H9 (cell line): ENCODE results near the gene COQ4. TPM values are rescaled to one million over a fixed set of nuclear protein-coding genes. Genes with fewer than 3 reads are reported as not detected.

ENCODE experiments used
- DNase-seq: peaks from one replicate; pipeline ENCODE4 v3.0.0-alpha.2; 2017
- H2AFZ ChIP-seq: one replicate; pipeline ENCODE4 v1.6.1; 2013; ENCODE audit warnings: mild to moderate bottlenecking, low read length, control low read depth, moderate library complexity
- H2AK5ac ChIP-seq: 2 replicates; pipeline ENCODE4 v1.6.1; 2013; ENCODE audit warnings: low read length, control low read depth, mixed read lengths; ENCODE audit not compliant: insufficient read length
- H2BK120ac ChIP-seq: one replicate; pipeline ENCODE4 v1.6.1; 2013; ENCODE audit warnings: low read depth, mild to moderate bottlenecking, low read length, control low read depth, inconsistent platforms; ENCODE audit not compliant: poor library complexity, severe bottlenecking
- H2BK12ac ChIP-seq: 2 replicates; pipeline ENCODE4 v1.6.1; 2013; ENCODE audit warnings: low read length, control low read depth, mixed read lengths, low read depth; ENCODE audit not compliant: insufficient read length
- H2BK15ac ChIP-seq: 2 replicates; pipeline ENCODE4 v1.6.1; 2013; ENCODE audit warnings: low read depth, low read length, control low read depth
- H2BK20ac ChIP-seq: one replicate; pipeline ENCODE4 v1.6.1; 2013; ENCODE audit warnings: low read depth, mild to moderate bottlenecking, low read length, control low read depth, inconsistent platforms; ENCODE audit not compliant: poor library complexity, severe bottlenecking
- H2BK5ac ChIP-seq: 2 replicates; pipeline ENCODE4 v1.6.1; 2013; ENCODE audit warnings: low read length, control low read depth, mixed read lengths; ENCODE audit not compliant: insufficient read length
- H3K14ac ChIP-seq: 2 replicates; pipeline ENCODE4 v1.6.1; 2013; ENCODE audit warnings: low read length, control low read depth; ENCODE audit not compliant: insufficient read depth
- H3K18ac ChIP-seq: 2 replicates; pipeline ENCODE4 v1.6.1; 2013; ENCODE audit warnings: low read depth, mild to moderate bottlenecking, mixed read lengths, low read length, control low read depth; ENCODE audit not compliant: insufficient read length
- H3K23ac ChIP-seq: 2 replicates; pipeline ENCODE4 v1.6.1; 2013; ENCODE audit warnings: low read length, control low read depth, mixed read lengths, low read depth; ENCODE audit not compliant: insufficient read length
- H3K23me2 ChIP-seq: 2 replicates; pipeline ENCODE4 v1.6.1; 2013; ENCODE audit warnings: low read depth, mild to moderate bottlenecking, mixed read lengths, low read length, control low read depth; ENCODE audit not compliant: insufficient read length, poor library complexity, severe bottlenecking
- H3K27ac ChIP-seq: 2 replicates; pipeline ENCODE4 v1.5.1; 2013; ENCODE audit warnings: low read length, control low read depth, mixed read lengths, low read depth; ENCODE audit not compliant: insufficient read length
- H3K27me3 ChIP-seq: 2 replicates; pipeline ENCODE4 v1.6.1; 2013; ENCODE audit warnings: low read length, control low read depth, inconsistent platforms; ENCODE audit not compliant: insufficient read depth
- H3K4ac ChIP-seq: 2 replicates; pipeline ENCODE4 v1.6.1; 2013; ENCODE audit warnings: low read depth, mild to moderate bottlenecking, control low read depth, inconsistent platforms, low read length, moderate library complexity
- H3K4me1 ChIP-seq: 2 replicates; pipeline ENCODE4 v1.6.1; 2013; ENCODE audit warnings: low read length, control low read depth, inconsistent platforms; ENCODE audit not compliant: insufficient read depth
- H3K4me2 ChIP-seq: 2 replicates; pipeline ENCODE4 v1.6.1; 2013; ENCODE audit warnings: low read length, control low read depth, mixed read lengths; ENCODE audit not compliant: insufficient read length, insufficient read depth
- H3K56ac ChIP-seq: 2 replicates; pipeline ENCODE4 v1.6.1; 2013; ENCODE audit warnings: low read depth, mild to moderate bottlenecking, mixed read lengths, low read length, control low read depth; ENCODE audit not compliant: insufficient read length
- H3K79me1 ChIP-seq: 2 replicates; pipeline ENCODE4 v1.6.1; 2013; ENCODE audit warnings: low read depth, mild to moderate bottlenecking, moderate library complexity, low read length, control low read depth, inconsistent platforms; ENCODE audit not compliant: insufficient read depth, poor library complexity, severe bottlenecking
- H3K79me2 ChIP-seq: 2 replicates; pipeline ENCODE4 v1.6.1; 2013; ENCODE audit warnings: low read length, control low read depth, inconsistent platforms; ENCODE audit not compliant: insufficient read depth
- H3K9ac ChIP-seq: 2 replicates; pipeline ENCODE4 v1.6.1; 2013; ENCODE audit warnings: low read length, control low read depth, mixed read lengths; ENCODE audit not compliant: insufficient read length; ENCODE audit errors: extremely low read depth
- H3K9me3 ChIP-seq: one replicate; pipeline ENCODE4 v1.6.1; 2013; ENCODE audit warnings: low read depth, low read length, inconsistent platforms; ENCODE audit not compliant: control insufficient read depth
- H3T11ph ChIP-seq: one replicate; pipeline ENCODE4 v1.6.1; 2013; ENCODE audit warnings: mild to moderate bottlenecking, low read length, control low read depth, inconsistent platforms
- H4K20me1 ChIP-seq: one replicate; pipeline ENCODE4 v1.6.1; 2013; ENCODE audit not compliant: control insufficient read depth, insufficient read length, insufficient read depth
- H4K5ac ChIP-seq: 2 replicates; pipeline ENCODE4 v1.6.1; 2013; ENCODE audit warnings: low read depth, mild to moderate bottlenecking, mixed read lengths, low read length, control low read depth; ENCODE audit not compliant: insufficient read length
- H4K8ac ChIP-seq: replicated peaks from 2 replicates; pipeline ENCODE4 v1.6.1; 2013; ENCODE audit warnings: low read length, control low read depth, mixed read lengths, low read depth; ENCODE audit not compliant: insufficient read length
- H4K91ac ChIP-seq: 2 replicates; pipeline ENCODE4 v1.6.1; 2013; ENCODE audit warnings: low read depth, mild to moderate bottlenecking, moderate library complexity, mixed read lengths, low read length, control low read depth; ENCODE audit not compliant: insufficient read length
- H3K27ac Mint-ChIP-seq, 3 experiments: 2 replicates in 2 of 3; 3 replicates in 1 of 3; pipeline ENCODE4 v1.8.0; 2020 to 2021; ENCODE audit warnings: mixed read lengths in 3 of 3, mild to moderate bottlenecking in 1 of 3, moderate library complexity in 1 of 3
- H3K27me3 Mint-ChIP-seq: 2 replicates; pipeline ENCODE4 v1.8.0; 2021; ENCODE audit warnings: low read depth, mild to moderate bottlenecking, moderate library complexity, mixed read lengths
- H3K36me3 Mint-ChIP-seq, 3 experiments: 2 replicates in 2 of 3; 3 replicates in 1 of 3; pipeline ENCODE4 v1.8.0; 2020 to 2021; ENCODE audit warnings: low read depth in 3 of 3, mixed read lengths in 3 of 3; ENCODE audit not compliant: insufficient read depth in 1 of 3
- H3K4me1 Mint-ChIP-seq, 2 experiments: 2 replicates each; pipeline ENCODE4 v1.8.0; 2020; ENCODE audit warnings: mixed read lengths in 2 of 2
- H3K4me3 Mint-ChIP-seq, 2 experiments: 2 replicates in 1 of 2; 3 replicates in 1 of 2; pipeline ENCODE4 v1.8.0; 2020 to 2021; ENCODE audit warnings: mild to moderate bottlenecking in 2 of 2, mixed read lengths in 2 of 2, moderate library complexity in 1 of 2
- H3K9me3 Mint-ChIP-seq, 2 experiments: 2 replicates in 1 of 2; 3 replicates in 1 of 2; pipeline ENCODE4 v1.8.0; 2020; ENCODE audit warnings: mild to moderate bottlenecking in 2 of 2, mixed read lengths in 2 of 2, moderate library complexity in 1 of 2
- CTCF ChIP-seq: fragments of 200-600 bp; sonication (generic); conservative IDR thresholded peaks from 3 replicates; pipeline ENCODE4 v1.8.0; 2021; ENCODE audit warnings: antibody characterized with exemption, mild to moderate bottlenecking
- WGBS: extraction: QIAGEN DNeasy Blood & Tissue Kit; methylation state at CpG from one replicate; pipeline ENCODE4 v1.1.7; 2013; ENCODE audit warnings: missing lambda C conversion rate, low lambda C conversion rate, mixed read lengths; ENCODE audit not compliant: insufficient read length; ENCODE audit errors: extremely low coverage; 5-methylcytosine and 5-hydroxymethylcytosine counted together
- total RNA-seq: library from RNA; stranded (reverse); gene quantifications from 2 replicates; pipeline ENCODE4 v1.2.1, GENCODE V29; 2021

COQ4 gene
- total RNA-seq, 1 experiment from 2014 or later, result 38.4 TPM

GRCh38 chr9:128349772-128350171, 27.1 kb downstream of the COQ4 start:
- TF ChIP-seq CTCF, result no peak
- H2BK120ac ChIP-seq, result no peak overlapping the region
- no peak overlapping the region for H4K8ac ChIP-seq
- Mint-ChIP-seq H3K27ac (no peak overlapping the region; a peak in 2 of 7 replicates), H3K9me3 (no peaks in the 10 kb centered on the region), H3K36me3 (peaks cover 4 to 36% (median 17%) of the 10 kb centered on the region in 3 experiments; a peak in 5 of 7 replicates), H3K4me1 (no peaks in the 10 kb centered on the region), H3K27me3 (no peaks in the 10 kb centered on the region), H3K4me3 (no peak overlapping the region; a peak in 1 of 5 replicates)
- no peaks in the 10 kb centered on the region for H3K4me1 ChIP-seq
- no peaks in the 10 kb centered on the region for H3K27me3 ChIP-seq
- no peak overlapping the region for H2BK15ac ChIP-seq
- no peaks in the 10 kb centered on the region for H3K79me1 ChIP-seq
- H2BK5ac ChIP-seq, result no peak overlapping the region
- no peaks in the 10 kb centered on the region for H3K9me3 ChIP-seq
- no peaks in the 10 kb centered on the region for H3K23me2 ChIP-seq
- no peak overlapping the region for H3K56ac ChIP-seq
- H4K91ac ChIP-seq, result no peak overlapping the region
- no peak overlapping the region for H2AFZ ChIP-seq
- H3K23ac ChIP-seq, result no peak overlapping the region
- H3K9ac ChIP-seq, result no peak overlapping the region
- no peak overlapping the region for H2BK12ac ChIP-seq
- H3K4ac ChIP-seq, result no peak overlapping the region
- no peak overlapping the region for H3K27ac ChIP-seq
- no peak for DNase-seq
- H2BK20ac ChIP-seq, result no peak overlapping the region
- no peak overlapping the region for H2AK5ac ChIP-seq
- H3K79me2 ChIP-seq, result no peaks in the 10 kb centered on the region
- no peak overlapping the region for H3K4me2 ChIP-seq
- no CpG with 5 or more reads among the region's 6 CpGs for WGBS
- H3T11ph ChIP-seq, result no peak overlapping the region
- H4K5ac ChIP-seq, result no peak overlapping the region
- H3K14ac ChIP-seq, result no peak overlapping the region
- no peak overlapping the region for H3K18ac ChIP-seq
- H4K20me1 ChIP-seq, result no peaks in the 10 kb centered on the region
